22Rv1 (cell line): ENCODE measurements around the gene TNFRSF1A.
A peak's percentile ranks its signal among the peaks of the same experiment; 100 is the strongest.
"Not testable (repeated sequence)": the region's sequence is repeated elsewhere in the genome, so short reads cannot be mapped to it uniquely, and the experiment has no call there.

Experiments
- H3K27ac ChIP-seq: fragments of 450-650 bp; 2 replicates; pipeline ENCODE4 v1.5.1; 2017
- ZFX ChIP-seq: fragments of 450-650 bp; IDR thresholded peaks from 2 replicates; pipeline ENCODE4 v1.6.1; 2017; ENCODE audit warnings: antibody characterized with exemption, borderline replicate concordance
- TF ChIP-seq, protein P1 (sequence below): fragments of 450-650 bp; IDR thresholded peaks from 2 replicates; pipeline ENCODE4 v1.5.1; 2017; ENCODE audit warnings: mild to moderate bottlenecking

The TNFRSF1A gene

DNA sequence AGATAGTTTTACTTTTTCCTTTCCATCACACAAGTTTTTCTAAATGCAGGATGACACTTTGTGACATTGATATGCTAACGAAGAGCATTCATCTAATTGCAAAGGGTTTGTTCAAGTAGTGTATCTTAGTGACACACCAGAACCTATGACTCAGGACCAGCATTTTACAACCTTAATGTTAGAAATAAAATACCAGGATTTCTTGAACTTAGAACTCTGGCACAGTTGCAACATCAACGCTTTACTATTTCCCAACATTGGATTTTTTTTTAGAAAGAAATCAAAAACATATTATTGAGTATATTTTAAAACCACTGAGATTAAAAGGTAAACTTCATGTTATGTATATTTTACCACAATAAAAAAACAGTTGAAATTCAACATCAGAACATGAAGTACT, 49.3 kb downstream of the TNFRSF1A start:
- no peak overlapping the region for H3K27ac ChIP-seq
- TF ChIP-seq, protein P1, sequence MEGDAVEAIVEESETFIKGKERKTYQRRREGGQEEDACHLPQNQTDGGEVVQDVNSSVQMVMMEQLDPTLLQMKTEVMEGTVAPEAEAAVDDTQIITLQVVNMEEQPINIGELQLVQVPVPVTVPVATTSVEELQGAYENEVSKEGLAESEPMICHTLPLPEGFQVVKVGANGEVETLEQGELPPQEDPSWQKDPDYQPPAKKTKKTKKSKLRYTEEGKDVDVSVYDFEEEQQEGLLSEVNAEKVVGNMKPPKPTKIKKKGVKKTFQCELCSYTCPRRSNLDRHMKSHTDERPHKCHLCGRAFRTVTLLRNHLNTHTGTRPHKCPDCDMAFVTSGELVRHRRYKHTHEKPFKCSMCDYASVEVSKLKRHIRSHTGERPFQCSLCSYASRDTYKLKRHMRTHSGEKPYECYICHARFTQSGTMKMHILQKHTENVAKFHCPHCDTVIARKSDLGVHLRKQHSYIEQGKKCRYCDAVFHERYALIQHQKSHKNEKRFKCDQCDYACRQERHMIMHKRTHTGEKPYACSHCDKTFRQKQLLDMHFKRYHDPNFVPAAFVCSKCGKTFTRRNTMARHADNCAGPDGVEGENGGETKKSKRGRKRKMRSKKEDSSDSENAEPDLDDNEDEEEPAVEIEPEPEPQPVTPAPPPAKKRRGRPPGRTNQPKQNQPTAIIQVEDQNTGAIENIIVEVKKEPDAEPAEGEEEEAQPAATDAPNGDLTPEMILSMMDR = no peak
- no peak for TF ChIP-seq ZFX

DNA sequence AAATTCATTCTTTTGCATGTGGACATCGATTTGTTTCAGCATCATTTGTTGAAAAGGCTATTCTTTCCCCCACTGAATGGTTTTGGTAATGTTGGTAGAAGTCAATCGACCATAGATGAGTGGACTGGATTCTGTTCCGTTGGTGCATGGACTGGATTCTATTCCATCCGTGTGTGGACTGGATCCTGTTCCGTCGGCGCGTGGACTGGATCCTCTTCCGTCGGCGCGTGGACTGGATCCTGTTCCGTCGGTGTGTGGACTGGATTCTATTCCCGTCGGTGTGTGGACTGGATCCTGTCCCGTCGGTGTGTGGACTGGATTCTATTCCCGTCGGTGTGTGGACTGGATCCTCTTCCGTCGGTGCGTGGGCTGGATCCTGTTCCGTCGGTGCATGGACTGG, 52.0 kb downstream of the TNFRSF1A start:
- H3K27ac ChIP-seq = not testable (repeated sequence)

DNA sequence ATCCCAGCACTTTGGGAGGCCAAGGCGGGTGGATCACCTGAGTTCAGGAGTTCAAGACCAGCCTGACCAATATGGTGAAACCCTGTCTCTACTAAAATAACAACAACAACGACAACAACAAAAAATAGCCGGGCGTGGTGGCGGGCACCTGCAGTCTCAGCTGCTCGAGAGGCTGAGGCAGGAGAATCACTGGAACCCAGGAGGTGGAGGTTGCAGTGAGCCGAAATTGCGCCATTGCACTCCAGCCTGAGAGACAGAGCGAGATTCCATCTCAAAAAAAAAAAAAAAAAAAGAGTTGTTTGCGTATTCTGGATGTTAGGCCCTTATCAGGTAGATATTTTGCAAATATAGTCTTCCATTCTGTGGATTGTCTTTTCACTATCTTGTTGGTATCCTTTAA, 52.8 kb downstream of the TNFRSF1A start:
- not testable (repeated sequence) for H3K27ac ChIP-seq

DNA sequence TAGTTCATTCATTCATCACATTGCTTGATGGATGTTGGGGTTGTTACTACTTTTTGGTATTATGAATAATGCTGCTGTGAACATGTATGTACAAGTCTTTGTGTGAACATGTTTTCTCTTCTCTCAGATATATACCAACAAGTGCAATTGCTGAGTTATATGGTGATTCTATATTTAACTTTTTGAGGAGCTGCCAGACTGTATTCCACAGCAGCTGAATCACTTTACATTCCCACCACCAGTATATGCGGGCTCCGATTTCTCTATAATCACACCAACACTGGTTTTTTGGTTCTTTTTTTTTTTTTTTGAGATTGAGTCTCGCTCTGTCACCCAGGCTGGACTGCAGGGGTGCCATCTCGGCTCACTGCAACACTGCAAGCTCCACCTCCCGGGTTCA, 53.6 kb downstream of the TNFRSF1A start:
- no peak overlapping the region for H3K27ac ChIP-seq
- TF ChIP-seq, protein P1 = no peak
- no peak for TF ChIP-seq ZFX

DNA sequence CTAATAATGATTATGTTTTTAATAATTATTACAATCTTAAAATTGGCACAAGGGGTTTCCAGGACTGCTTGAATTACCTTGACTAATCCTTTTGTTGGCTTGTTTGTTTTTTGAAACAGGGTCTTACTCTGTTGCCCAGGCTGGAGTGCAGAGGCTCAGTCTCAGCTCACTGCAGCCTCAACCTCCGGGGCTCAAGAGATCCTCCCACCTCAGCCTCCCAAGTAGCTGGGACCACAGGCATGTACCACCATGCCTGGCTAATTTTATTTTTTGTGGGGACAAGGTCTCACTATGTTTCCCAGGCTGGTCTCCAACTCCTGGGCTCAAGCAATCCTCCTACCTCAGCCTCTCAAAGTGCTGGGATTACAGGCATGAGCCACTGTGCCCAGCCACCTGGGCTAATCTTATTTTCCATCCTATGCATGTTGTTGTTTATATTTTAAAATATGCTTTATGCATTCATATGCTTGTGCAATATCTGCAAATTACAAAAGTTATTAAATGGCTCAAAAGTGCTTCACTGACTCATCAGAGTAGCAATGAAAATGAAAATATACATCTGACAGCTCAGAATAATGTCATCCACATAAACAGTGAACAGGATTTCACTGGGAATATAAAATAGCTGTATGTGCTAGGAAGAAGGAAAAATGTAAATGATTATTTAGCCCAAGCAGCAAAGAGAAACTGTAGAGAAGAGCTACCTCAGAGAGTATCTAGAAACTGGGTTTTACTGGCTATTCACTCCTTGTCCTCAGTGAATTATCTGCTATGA, 56.2 kb downstream of the TNFRSF1A start:
- TF ChIP-seq, protein P1 = no peak
- TF ChIP-seq ZFX = no peak
- H3K27ac ChIP-seq = no peak overlapping the region

- H3K27ac ChIP-seq = no peak overlapping the region
Observed at GRCh38 chr12:6285063-6285477, 56.8 kb downstream of the TNFRSF1A start.

DNA sequence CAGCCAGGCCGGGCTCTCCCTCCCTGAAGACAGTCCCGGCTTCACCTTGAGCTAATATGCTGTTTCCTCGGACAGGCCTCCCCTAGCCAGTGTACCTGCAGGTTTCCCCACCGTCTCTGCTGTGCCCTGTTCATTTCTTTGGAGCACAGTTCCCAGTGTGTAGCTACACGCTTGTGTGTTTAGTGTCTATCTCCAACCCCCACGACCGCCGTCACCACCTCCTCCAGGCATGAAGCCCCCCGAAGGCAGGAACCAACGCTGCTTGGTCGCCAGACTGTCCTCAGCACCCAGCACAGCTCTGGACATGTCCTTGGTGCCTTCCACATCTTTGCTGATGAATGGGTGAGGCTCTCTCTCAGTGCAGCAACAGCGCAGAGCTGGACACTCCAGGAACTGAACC, 57.6 kb downstream of the TNFRSF1A start:
- TF ChIP-seq ZFX = no peak
- TF ChIP-seq, protein P1 = no peak
- H3K27ac ChIP-seq = no peak overlapping the region

More at GRCh38 chr12:6285063-6285477, 56.8 kb downstream of the TNFRSF1A start:
- TF ChIP-seq, protein P1 = peak; percentile 98
- TF ChIP-seq ZFX = no peak

DNA sequence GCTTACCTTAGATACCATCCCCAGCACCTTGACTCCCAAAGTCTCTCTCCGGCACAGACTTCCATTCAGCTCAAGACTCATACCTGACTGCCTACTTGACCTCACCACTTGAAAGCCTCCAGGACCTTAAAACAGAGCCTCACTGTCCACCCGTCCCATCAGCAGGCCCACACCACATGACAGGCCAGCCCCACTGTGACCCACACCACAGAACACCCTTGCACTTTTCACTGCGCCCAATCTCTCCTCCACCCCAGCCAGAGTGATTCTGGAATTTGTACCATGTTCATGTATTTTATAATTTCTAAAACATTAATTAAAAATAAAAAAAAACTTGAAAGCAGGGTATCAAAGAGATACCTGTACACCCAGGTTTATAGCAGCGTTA, 59.4 kb downstream of the TNFRSF1A start:
- TF ChIP-seq, protein P1 = no peak
- TF ChIP-seq ZFX = no peak
- no peak overlapping the region for H3K27ac ChIP-seq
